Measurements from ENCODE around the gene CFAP107. TPM values are rescaled to one million over a fixed set of nuclear protein-coding genes. Genes with fewer than 3 reads are reported as not detected.

Gene CFAP107
- total and polyA plus RNA-seq, 4 donors: not detected

- no peak for TF ChIP-seq EGR1 (IDR thresholded peaks at IDR 0.05; ENCODE audit: low read depth in 2 of 2)
- TF ChIP-seq CTCF (IDR thresholded peaks at IDR 0.05; ENCODE audit: low read depth, low read length, missing input control): no peak
- no peak for TF ChIP-seq SP1 (IDR thresholded peaks at IDR 0.05)
- no peak for TF ChIP-seq NR2F2 (IDR thresholded peaks at IDR 0.05)
Observed at GRCh38 chr1:12769976-12770505, 24.0 kb downstream of the CFAP107 start (continued).

- no peak for DNase-seq (ENCODE audit: low spot score)
- Histone ChIP-seq H3K36me3 (ENCODE audit: control insufficient read depth in 4 of 4, insufficient read depth in 3 of 4, low read depth in 1 of 4, low read length in 3 of 4) (no peaks in the 10 kb centered on the region), H3K4me3 (ENCODE audit: low read depth in 1 of 3, low read length in 3 of 3) (no peak overlapping the region), H3K4me1 (ENCODE audit: control insufficient read depth in 4 of 4, insufficient read depth in 4 of 4, low read length in 3 of 4) (no peaks in the 10 kb centered on the region), H3K27me3 (ENCODE audit: control insufficient read depth in 4 of 4, insufficient read depth in 4 of 4, low read length in 3 of 4) (peaks cover 0 to 5% (median 0%) of the 10 kb centered on the region in 4 donors), H3K9ac (ENCODE audit: low read depth in 1 of 2, low read length in 2 of 2) (no peak overlapping the region), H3K9me3 (ENCODE audit: control insufficient read depth in 4 of 4, low read length in 3 of 4) (no peaks in the 10 kb centered on the region), H3K27ac (ENCODE audit: low read depth in 1 of 2, low read length in 2 of 2) (no peak overlapping the region)
- TF ChIP-seq YY1 (IDR thresholded peaks at IDR 0.05): no peak
- WGBS: 83% methylated on average over 2 of the region's 2 CpGs
Observed at GRCh38 chr1:12770620-12771019, 24.6 kb downstream of the CFAP107 start.

GRCh38 chr1:12771186-12771585 lies 25.2 kb downstream of the CFAP107 start:
- Histone ChIP-seq H3K27me3 (ENCODE audit: control insufficient read depth in 4 of 4, insufficient read depth in 4 of 4, low read length in 3 of 4) (peaks cover 0 to 8% (median 0%) of the 10 kb centered on the region in 4 donors), H3K9ac (ENCODE audit: low read depth in 1 of 2, low read length in 2 of 2) (no peak overlapping the region), H3K36me3 (ENCODE audit: control insufficient read depth in 4 of 4, insufficient read depth in 3 of 4, low read depth in 1 of 4, low read length in 3 of 4) (no peaks in the 10 kb centered on the region), H3K4me3 (ENCODE audit: low read depth in 1 of 3, low read length in 3 of 3) (no peak overlapping the region), H3K27ac (ENCODE audit: low read depth in 1 of 2, low read length in 2 of 2) (no peak overlapping the region), H3K4me1 (ENCODE audit: control insufficient read depth in 4 of 4, insufficient read depth in 4 of 4, low read length in 3 of 4) (no peaks in the 10 kb centered on the region), H3K9me3 (ENCODE audit: control insufficient read depth in 4 of 4, low read length in 3 of 4) (no peaks in the 10 kb centered on the region)
- DNase-seq (ENCODE audit: low spot score): no peak
- 61% methylated on average over 5 of the region's 5 CpGs for WGBS
- TF ChIP-seq YY1 (IDR thresholded peaks at IDR 0.05) (no peak), FOXA2 (IDR thresholded peaks at IDR 0.05) (no peak), FOXA1 (IDR thresholded peaks at IDR 0.05) (no peak), SP1 (IDR thresholded peaks at IDR 0.05) (no peak), NR2F2 (IDR thresholded peaks at IDR 0.05) (no peak), TAF1 (conservative IDR thresholded peaks at IDR 0.05) (no peak), ATF3 (IDR thresholded peaks at IDR 0.05) (no peak), CTCF (IDR thresholded peaks at IDR 0.05; ENCODE audit: low read depth, low read length, missing input control) (no peak), RAD21 (IDR thresholded peaks at IDR 0.05) (no peak), HNF4G (IDR thresholded peaks at IDR 0.05) (no peak), HNF4A (conservative IDR thresholded peaks at IDR 0.05) (no peak), MAX (IDR thresholded peaks at IDR 0.05) (no peak), EGR1 (IDR thresholded peaks at IDR 0.05; ENCODE audit: low read depth in 2 of 2) (no peak), GABPA (IDR thresholded peaks at IDR 0.05 in 1 of 2, conservative IDR thresholded peaks at IDR 0.05 in 1 of 2) (no peak)
